ENCODE measurements around the gene NDRG4. TPM values are rescaled to one million over a fixed set of nuclear protein-coding genes. Genes with fewer than 3 reads are reported as not detected.
A peak's percentile ranks its signal among the peaks of the same experiment; 100 is the strongest.

Gene NDRG4
- total RNA-seq, 1 donor from 2014 or later = 1.7 TPM

- Mint-ChIP-seq H3K4me3 (no peak overlapping the region), H3K9me3 (no peaks in the 10 kb centered on the region), H3K4me1 (ENCODE audit: low read depth) (peaks cover 9% of the 10 kb centered on the region), H3K36me3 (ENCODE audit: low read depth) (no peaks in the 10 kb centered on the region), H3K27ac (peak overlapping the region; percentile 50), H3K27me3 (ENCODE audit: insufficient read depth) (peaks cover 2% of the 10 kb centered on the region)
- intact Hi-C loops (cut with micrococcal nuclease) = no loop called here
- no peak for DNase-seq (ENCODE audit: low spot score)
These were observed 7.2 kb upstream of the NDRG4 start for GRCh38 chr16:58492735-58493134.

- Mint-ChIP-seq H3K36me3 (ENCODE audit: low read depth) (no peaks in the 10 kb centered on the region), H3K4me3 (no peak overlapping the region), H3K9me3 (no peaks in the 10 kb centered on the region), H3K27ac (no peak overlapping the region), H3K4me1 (ENCODE audit: low read depth) (peaks cover 9% of the 10 kb centered on the region), H3K27me3 (ENCODE audit: insufficient read depth) (peaks cover 2% of the 10 kb centered on the region)
- no peak for DNase-seq (ENCODE audit: low spot score)
- intact Hi-C loops (cut with micrococcal nuclease) = no loop called here
These were observed 6.0 kb upstream of the NDRG4 start for GRCh38 chr16:58493756-58494431.

GRCh38 chr16:58494981-58495520, 4.9 kb upstream of the NDRG4 start:
- Mint-ChIP-seq H3K4me1 (ENCODE audit: low read depth) (peaks cover 9% of the 10 kb centered on the region), H3K9me3 (no peaks in the 10 kb centered on the region), H3K4me3 (no peak overlapping the region), H3K36me3 (ENCODE audit: low read depth) (no peaks in the 10 kb centered on the region), H3K27ac (peak overlapping the region; percentile 87), H3K27me3 (ENCODE audit: insufficient read depth) (peaks cover 1% of the 10 kb centered on the region)
- intact Hi-C loops (cut with micrococcal nuclease) = loop anchor here (1.0 to 5.0 kb wide), 5 partner anchors 103 to 368 kb away; partner anchors contain the start of genes CFAP20, CSNK2A2 and GINS3
- DNase-seq (ENCODE audit: low spot score) = peak; percentile 65

- Mint-ChIP-seq H3K4me1 (ENCODE audit: low read depth) (peaks cover 9% of the 10 kb centered on the region), H3K27me3 (ENCODE audit: insufficient read depth) (peaks cover 4% of the 10 kb centered on the region), H3K4me3 (no peak overlapping the region), H3K36me3 (ENCODE audit: low read depth) (no peaks in the 10 kb centered on the region), H3K9me3 (no peaks in the 10 kb centered on the region), H3K27ac (peak overlapping the region; percentile 87)
- DNase-seq (ENCODE audit: low spot score) = no peak
- intact Hi-C loops (cut with micrococcal nuclease) = loop anchor here (1.0 to 5.0 kb wide), 5 partner anchors 103 to 368 kb away; partner anchors contain the start of genes CFAP20, CSNK2A2 and GINS3
These were observed 4.2 kb upstream of the NDRG4 start for GRCh38 chr16:58495521-58496331.

GRCh38 chr16:58497468-58497867, 2.5 kb upstream of the NDRG4 start:
- intact Hi-C loops (cut with micrococcal nuclease) = loop anchor here (5.0 kb wide), 3 partner anchors 260 to 370 kb away; partner anchors contain the start of genes CFAP20 and CSNK2A2
- H3K36me3 Mint-ChIP-seq (ENCODE audit: low read depth) = no peaks in the 10 kb centered on the region
- H3K27me3 Mint-ChIP-seq (ENCODE audit: insufficient read depth) = peaks cover 4% of the 10 kb centered on the region
- no peak overlapping the region for H3K4me3 Mint-ChIP-seq
- peaks cover 9% of the 10 kb centered on the region for H3K4me1 Mint-ChIP-seq (ENCODE audit: low read depth)
- peak overlapping the region; percentile 18 for H3K27ac Mint-ChIP-seq
- H3K9me3 Mint-ChIP-seq = no peaks in the 10 kb centered on the region
- DNase-seq (ENCODE audit: low spot score) = no peak

- Mint-ChIP-seq H3K27ac (peak overlapping the region; percentile 18), H3K4me1 (ENCODE audit: low read depth) (peaks cover 9% of the 10 kb centered on the region), H3K27me3 (ENCODE audit: insufficient read depth) (peaks cover 4% of the 10 kb centered on the region), H3K4me3 (no peak overlapping the region), H3K36me3 (ENCODE audit: low read depth) (no peaks in the 10 kb centered on the region), H3K9me3 (no peaks in the 10 kb centered on the region)
- intact Hi-C loops (cut with micrococcal nuclease) = loop anchor here (5.0 kb wide), 3 partner anchors 259 to 371 kb away; partner anchors contain the start of genes CFAP20 and CSNK2A2
- no peak for DNase-seq (ENCODE audit: low spot score)
These were observed 2.0 kb upstream of the NDRG4 start for GRCh38 chr16:58497935-58498334.

- no peak for DNase-seq (ENCODE audit: low spot score)
- Mint-ChIP-seq H3K9me3 (no peaks in the 10 kb centered on the region), H3K36me3 (ENCODE audit: low read depth) (no peaks in the 10 kb centered on the region), H3K27me3 (ENCODE audit: insufficient read depth) (peaks cover 4% of the 10 kb centered on the region), H3K4me3 (no peak overlapping the region), H3K27ac (no peak overlapping the region), H3K4me1 (ENCODE audit: low read depth) (peaks cover 9% of the 10 kb centered on the region)
- intact Hi-C loops (cut with micrococcal nuclease) = loop anchor here (5.0 kb wide), 3 partner anchors 259 to 371 kb away; partner anchors contain the start of genes CFAP20 and CSNK2A2
These were observed 1.4 kb upstream of the NDRG4 start for GRCh38 chr16:58498341-58499091.

- intact Hi-C loops (cut with micrococcal nuclease) = loop anchor here (5.0 kb wide), 3 partner anchors 258 to 372 kb away; partner anchors contain the start of genes CFAP20 and CSNK2A2
- DNase-seq (ENCODE audit: low spot score) = no peak
- peaks cover 9% of the 10 kb centered on the region for H3K4me1 Mint-ChIP-seq (ENCODE audit: low read depth)
- H3K27me3 Mint-ChIP-seq (ENCODE audit: insufficient read depth) = peaks cover 4% of the 10 kb centered on the region
- no peaks in the 10 kb centered on the region for H3K36me3 Mint-ChIP-seq (ENCODE audit: low read depth)
- H3K9me3 Mint-ChIP-seq = no peaks in the 10 kb centered on the region
- H3K27ac Mint-ChIP-seq = no peak overlapping the region
- H3K4me3 Mint-ChIP-seq = no peak overlapping the region
These were observed 841 bp upstream of the NDRG4 start for GRCh38 chr16:58499092-58499511.

- intact Hi-C loops (cut with micrococcal nuclease) = loop anchor here (1.0 kb wide), 1 partner anchor 16 kb away; no protein-coding TSS in a partner anchor
- H3K27ac Mint-ChIP-seq = no peak overlapping the region
- DNase-seq (ENCODE audit: low spot score) = no peak
These were observed 693 bp downstream of the NDRG4 start for GRCh38 chr16:58500430-58501241.

GRCh38 chr16:58501242-58502131, 1.5 kb downstream of the NDRG4 start:
- no peaks in the 10 kb centered on the region for H3K4me1 Mint-ChIP-seq (ENCODE audit: low read depth)
- H3K4me3 Mint-ChIP-seq = peak overlapping the region; percentile 74
- no peaks in the 10 kb centered on the region for H3K36me3 Mint-ChIP-seq (ENCODE audit: low read depth)
- DNase-seq (ENCODE audit: low spot score) = peak; percentile 34
- no peak overlapping the region for H3K27ac Mint-ChIP-seq
- no peaks in the 10 kb centered on the region for H3K9me3 Mint-ChIP-seq
- intact Hi-C loops (cut with micrococcal nuclease) = loop anchor here (1.0 kb wide), 1 partner anchor 15 kb away; no protein-coding TSS in a partner anchor
- peaks cover 4% of the 10 kb centered on the region for H3K27me3 Mint-ChIP-seq (ENCODE audit: insufficient read depth)

More at GRCh38 chr16:58500430-58501241, 693 bp downstream of the NDRG4 start:
- Mint-ChIP-seq H3K36me3 (ENCODE audit: low read depth) (no peaks in the 10 kb centered on the region), H3K4me3 (peak overlapping the region; percentile 74), H3K4me1 (ENCODE audit: low read depth) (peaks cover under 1% of the 10 kb centered on the region), H3K27me3 (ENCODE audit: insufficient read depth) (peaks cover 4% of the 10 kb centered on the region), H3K9me3 (no peaks in the 10 kb centered on the region)
